22Rv1 (cell line): ENCODE results near the gene EMC10.
A peak's percentile ranks its signal among the peaks of the same experiment; 100 is the strongest.
"Not testable (repeated sequence)": the region's sequence is repeated elsewhere in the genome, so short reads cannot be mapped to it uniquely, and the experiment has no call there.

ENCODE experiments used
- H3K27ac ChIP-seq: fragments of 450-650 bp; 2 replicates; pipeline ENCODE4 v1.5.1; 2017
- ZFX ChIP-seq: fragments of 450-650 bp; IDR thresholded peaks from 2 replicates; pipeline ENCODE4 v1.6.1; 2017; ENCODE audit warnings: antibody characterized with exemption, borderline replicate concordance
- TF ChIP-seq, protein P1 (sequence below): fragments of 450-650 bp; IDR thresholded peaks from 2 replicates; pipeline ENCODE4 v1.5.1; 2017; ENCODE audit warnings: mild to moderate bottlenecking

The EMC10 gene

DNA sequence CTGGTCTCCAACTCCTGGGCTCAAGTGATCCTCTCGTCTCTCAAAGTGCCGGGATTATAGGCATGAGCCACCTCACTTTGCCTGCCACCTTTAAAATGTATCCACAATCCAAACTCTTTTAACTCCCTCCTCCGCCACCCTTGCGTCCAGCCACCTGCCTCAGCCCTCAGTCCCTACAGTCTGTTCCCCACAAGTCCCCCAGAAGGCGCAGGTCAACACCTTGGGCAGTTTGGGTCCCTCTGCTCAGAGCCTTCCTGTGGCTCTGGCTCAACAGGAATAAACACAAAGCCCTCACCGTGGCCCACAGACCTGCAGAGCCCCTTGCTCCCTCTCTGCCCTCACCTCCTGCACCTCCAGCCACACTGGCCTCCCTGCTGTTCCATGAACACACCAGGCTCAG is 7.5 kb upstream of the EMC10 start:
- TF ChIP-seq, protein P1, sequence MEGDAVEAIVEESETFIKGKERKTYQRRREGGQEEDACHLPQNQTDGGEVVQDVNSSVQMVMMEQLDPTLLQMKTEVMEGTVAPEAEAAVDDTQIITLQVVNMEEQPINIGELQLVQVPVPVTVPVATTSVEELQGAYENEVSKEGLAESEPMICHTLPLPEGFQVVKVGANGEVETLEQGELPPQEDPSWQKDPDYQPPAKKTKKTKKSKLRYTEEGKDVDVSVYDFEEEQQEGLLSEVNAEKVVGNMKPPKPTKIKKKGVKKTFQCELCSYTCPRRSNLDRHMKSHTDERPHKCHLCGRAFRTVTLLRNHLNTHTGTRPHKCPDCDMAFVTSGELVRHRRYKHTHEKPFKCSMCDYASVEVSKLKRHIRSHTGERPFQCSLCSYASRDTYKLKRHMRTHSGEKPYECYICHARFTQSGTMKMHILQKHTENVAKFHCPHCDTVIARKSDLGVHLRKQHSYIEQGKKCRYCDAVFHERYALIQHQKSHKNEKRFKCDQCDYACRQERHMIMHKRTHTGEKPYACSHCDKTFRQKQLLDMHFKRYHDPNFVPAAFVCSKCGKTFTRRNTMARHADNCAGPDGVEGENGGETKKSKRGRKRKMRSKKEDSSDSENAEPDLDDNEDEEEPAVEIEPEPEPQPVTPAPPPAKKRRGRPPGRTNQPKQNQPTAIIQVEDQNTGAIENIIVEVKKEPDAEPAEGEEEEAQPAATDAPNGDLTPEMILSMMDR, result no peak
- H3K27ac ChIP-seq, result no peak overlapping the region

DNA sequence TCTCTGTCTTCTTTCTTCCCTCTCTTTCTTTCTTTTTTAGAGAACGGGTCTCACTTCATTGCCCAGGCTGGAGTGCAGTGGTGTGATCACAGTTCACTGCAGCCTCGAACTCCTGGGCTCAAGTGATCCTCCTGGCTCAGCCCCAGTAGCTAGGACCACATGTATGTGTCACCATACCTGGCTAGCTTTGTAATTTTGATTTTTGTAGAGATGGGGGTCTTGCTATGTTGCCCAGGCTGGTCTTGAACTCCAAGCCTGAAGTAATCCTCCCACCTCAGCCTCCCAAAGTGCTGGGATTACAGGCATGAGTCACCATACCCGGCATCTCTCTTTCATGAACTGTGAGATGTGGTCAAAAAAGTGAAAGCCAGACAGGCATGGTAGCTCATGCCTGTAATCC is 3.0 kb upstream of the EMC10 start:
- H3K27ac ChIP-seq, result not testable (repeated sequence)

DNA sequence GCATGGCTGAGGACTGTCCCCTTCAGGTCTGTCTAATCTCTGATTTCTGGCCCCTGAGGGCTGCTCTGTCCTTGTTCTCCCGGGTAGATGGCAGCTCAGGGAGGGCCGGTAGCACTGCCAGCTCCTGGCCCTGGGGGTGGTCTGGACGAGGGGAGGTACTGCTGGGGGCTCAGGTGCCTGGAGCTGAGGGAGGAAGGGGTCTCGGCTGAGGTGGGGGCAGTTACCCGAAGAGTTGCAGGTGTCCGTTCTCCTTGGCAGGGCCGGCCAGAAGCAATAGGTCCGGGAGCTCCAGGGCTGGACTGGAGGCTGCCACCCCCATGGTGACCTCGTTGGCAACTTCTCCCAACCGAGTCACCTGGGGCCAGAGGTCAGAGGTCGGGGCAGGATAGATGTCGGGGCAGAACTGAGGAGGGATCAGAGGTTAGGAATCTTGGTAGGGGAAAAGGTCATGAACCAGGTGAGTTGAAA is 1.2 kb upstream of the EMC10 start:
- TF ChIP-seq, protein P1, result no peak
- no peak for TF ChIP-seq ZFX
- H3K27ac ChIP-seq, result no peak overlapping the region

DNA sequence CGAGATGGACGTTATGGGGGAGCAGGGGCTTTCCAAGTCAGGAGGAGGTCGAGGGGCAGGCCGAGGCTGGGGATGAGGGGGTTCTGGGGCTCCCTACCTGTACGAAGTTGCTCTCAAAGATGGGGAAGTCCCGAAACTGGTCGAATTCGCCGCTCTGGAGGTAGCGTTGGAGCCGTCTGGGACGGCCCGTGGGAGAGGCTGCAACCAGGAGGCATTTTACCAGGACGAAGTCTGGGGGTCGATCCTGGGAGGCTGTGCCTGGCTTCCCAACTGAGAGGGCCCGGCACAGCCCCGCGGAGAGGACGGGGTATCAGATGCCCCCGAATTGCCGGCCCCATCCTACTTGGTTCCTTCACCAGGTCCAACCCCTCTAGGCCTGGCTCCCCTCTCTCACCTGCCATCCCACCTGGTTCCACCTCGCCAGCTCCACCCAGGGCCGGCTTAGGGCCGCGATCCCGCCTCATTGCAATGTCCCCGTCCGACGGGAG is 527 bp upstream of the EMC10 start:
- H3K27ac ChIP-seq, result peak overlapping the region; percentile 97
- no peak for TF ChIP-seq ZFX
- TF ChIP-seq, protein P1, result no peak

DNA sequence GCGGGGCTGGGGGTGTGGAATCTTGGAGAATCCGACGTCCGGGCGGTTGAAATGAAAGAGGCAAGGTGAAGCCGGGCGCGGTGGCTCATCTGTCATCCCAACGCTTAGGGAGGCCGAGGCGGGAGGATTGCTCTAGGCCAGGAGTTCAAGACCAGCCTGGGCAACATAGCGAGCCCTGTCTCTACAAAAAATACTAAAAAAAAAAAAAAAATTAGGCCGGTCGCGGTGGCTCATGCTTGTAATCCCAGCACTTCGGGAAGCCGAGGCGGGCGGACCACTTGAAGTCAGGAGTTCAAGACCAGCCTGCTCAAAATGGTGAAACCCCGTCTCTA is 566 bp downstream of the EMC10 start:
- no peak for TF ChIP-seq ZFX
- TF ChIP-seq, protein P1, result no peak
- peak overlapping the region; percentile 97 for H3K27ac ChIP-seq

DNA sequence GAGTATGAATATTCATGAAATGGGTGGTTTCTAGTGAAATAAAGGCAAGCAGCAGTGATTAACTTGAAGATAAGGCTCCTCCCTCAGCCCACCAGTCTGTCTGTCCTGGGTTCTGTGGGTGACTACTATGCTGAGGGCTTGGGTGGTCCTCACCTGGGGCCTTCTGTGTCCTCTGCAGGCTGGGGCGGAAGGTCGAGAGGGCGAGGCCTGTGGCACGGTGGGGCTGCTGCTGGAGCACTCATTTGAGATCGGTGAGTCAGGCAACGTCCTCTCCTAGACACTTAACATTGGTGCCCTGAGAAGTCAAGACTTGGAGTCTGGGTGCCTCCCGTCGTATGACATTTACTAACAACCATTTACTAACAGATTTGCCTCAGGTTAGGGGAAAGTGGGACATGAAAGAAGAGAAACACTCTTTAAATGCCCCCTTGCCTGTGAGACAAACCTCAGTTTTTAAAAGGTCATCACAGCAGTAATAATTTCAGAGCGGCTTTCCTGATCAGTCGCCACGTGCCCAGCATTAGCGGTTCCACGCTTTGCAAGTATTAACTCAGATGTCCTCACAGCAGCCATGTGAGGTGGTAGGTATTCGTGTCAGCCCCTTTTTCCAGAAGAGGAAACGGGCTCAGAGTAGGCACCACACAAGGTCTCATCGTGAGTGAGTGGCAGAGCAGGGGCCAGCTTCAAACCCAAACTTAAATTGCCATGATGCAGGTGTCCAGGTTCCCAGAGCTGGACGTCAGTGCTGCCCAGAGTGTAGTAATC is 1.6 kb downstream of the EMC10 start:
- TF ChIP-seq, protein P1, result no peak
- no peak for TF ChIP-seq ZFX
- H3K27ac ChIP-seq, result no peak overlapping the region

DNA sequence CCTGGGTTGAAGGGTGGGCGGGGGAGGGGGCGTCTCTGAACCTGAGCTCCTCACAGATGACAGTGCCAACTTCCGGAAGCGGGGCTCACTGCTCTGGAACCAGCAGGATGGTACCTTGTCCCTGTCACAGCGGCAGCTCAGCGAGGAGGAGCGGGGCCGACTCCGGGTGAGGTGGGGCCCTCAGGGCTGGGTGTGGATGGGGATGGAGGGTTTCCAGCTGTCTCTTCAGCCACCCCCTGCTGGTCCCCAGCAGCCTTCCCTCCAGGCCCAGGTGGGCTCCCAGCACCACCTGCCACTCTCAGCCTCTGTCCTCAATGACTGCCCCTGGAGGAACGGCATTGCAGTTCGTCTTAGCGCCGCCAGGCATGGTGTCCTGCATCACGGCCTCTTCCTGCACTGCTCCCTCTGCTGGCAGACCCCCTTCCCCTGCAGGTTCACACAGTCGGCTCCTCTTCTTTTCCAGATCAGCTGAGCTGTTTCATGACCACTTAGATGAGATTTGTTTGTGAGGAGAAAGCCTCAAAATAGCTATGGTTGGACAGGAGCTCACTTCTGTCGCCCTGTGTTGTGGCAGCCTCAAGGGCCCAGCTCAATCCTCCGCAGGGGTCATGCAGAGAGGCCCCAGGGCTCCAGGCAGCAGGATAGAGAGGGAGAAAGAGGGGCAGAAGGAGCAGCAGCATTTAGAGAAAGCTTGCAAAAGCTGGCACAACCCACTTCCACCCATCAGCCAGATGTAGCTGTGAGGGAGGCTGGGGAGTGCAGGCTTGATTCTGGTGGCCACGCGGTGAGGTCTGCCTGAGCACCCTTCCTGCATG is 2.8 kb downstream of the EMC10 start:
- TF ChIP-seq, protein P1, result peak; percentile 58
- TF ChIP-seq ZFX, result no peak
- no peak overlapping the region for H3K27ac ChIP-seq
